ENCODE data around the gene ENGASE.

The ENGASE gene

DNA sequence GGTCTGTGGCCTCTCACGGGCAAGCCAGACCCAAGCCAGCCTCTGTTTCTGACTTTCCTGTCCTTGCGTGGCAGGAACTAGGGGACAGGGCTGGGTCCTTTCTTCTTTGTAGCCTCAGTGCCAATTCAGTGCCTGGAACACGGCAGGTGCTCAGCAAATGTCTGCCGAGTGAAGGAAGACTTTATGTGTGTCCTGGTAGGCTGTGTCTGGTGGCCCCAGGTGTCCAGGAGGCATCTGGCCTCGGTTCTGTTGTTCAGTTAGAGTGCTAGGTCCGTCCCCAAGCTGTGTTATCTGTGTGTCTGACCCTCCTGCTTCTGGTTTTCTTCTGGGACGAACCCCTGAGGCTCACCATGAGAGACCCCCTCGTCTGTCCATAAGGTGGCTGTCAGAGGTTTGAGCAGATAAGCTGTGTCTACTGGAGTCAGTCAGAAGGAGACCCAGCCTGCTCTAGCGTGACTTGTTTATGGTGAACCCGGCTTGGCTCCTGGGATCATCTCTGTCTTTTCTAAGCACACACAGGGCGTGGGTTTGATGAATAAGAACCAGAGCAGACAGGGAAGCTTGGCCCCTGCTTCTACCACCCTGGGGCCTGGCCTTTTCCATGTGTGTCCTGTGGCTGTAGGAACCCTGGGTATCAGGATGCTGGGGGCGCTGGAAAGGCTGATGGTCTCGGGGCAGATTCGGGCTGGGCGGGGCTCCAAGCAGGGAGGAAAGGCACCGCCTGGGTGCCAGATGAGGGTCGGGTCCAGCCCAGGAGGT, 39.3 kb downstream of the ENGASE start:
- DNase-seq (ENCODE audit: low read depth in 2 of 2): no peak

DNA sequence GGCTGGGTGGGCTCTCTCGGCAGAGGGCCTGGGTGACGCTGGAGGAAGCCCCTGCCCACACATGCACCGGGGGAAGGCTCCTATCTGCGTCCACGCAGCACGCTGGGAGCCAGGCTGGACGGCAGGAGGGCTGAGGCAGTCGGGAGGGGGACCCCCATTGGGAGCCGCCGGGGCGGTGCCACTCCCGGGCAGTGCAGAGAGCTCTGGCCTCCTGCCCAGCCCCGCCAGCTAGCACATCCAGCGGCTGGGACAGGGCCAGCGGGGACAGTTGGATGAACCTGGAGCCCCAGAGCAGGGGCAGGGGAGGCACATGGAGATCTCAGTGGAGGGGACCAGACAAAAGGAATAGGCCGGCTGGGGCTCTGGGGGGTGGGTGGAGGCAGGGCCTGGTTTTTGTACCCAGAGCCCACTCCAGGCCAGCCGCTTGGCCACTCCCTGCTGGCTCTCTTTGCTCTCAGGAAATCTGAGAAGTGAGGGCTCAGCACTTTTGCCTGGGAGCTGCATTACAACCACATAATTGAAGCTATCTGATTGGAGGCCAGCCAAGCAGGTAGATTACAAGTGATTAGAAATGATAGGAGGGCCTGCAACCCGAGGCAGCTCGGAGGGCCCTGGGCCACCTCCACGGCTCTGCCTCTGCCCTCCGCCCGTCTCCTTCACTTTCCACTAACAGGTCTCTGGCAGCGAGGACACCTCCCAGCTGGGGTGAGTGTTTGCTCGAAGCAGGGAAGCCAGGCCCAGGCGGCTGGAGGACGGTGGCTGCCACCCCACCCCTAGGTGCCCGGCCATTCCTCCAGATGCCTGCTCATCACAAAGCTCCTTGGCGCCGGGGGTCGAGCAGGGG, 40.1 kb downstream of the ENGASE start:
- DNase-seq (ENCODE audit: low read depth in 2 of 2): no peak

DNA sequence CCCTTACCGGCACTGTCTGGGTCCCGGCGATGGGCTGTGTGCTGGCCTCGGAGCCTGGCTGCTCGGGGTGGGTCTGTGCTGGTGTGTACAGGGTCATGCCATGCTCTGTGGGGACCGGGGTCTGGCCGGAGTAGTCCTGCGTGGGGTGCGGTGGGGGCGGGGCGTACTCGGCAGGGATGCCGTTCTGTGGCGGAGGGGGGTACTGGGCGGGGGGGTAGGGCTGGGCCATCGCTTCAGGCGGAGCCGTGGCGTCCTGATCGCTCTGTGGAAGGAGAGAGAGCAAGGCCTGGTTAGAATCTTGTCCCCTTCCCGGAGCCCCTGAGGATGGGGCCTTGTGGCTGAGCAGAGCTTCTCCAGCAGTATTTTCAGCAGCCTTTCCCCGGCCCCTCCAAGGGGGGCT, 40.9 kb downstream of the ENGASE start:
- no peak for DNase-seq (ENCODE audit: low read depth in 2 of 2)

DNA sequence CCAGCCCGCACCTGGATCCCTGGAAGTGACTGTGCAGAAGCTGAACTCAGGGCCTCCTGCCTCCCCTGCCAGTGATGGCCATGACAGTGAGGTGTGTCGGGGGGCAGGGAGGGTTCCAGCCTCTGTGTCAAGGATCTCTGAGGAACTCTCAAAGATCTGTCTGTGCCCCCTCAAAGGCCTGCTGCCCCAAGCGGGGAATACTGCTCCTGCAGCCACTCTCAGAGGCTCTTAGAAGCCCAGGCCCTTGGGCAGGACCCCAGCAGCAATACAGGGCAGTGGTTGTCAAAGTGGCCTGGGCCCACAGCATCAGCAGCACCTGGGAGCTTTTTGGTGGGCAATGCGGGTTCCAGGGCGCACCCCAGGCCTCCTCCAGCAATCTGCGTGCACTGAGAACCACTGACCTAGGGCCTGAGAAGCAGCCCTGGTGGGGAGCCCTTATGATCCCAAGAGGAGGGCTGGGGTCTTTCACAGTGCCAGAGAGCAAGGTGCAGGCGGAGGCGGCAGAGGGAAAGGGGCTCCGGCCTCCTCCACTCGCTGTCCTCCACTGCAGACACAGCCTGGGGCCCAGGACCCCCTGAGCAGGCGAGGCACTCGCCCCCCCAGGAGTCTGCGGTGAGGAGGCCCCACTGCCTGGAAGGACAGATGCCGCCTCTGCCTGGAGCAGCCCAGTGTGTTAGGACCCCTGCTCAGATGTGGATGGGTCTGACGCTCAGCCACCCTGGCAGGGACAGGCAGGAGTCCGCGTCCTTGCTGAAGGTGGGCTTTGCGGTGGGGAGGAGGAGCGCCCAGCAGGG, 42.1 kb downstream of the ENGASE start:
- DNase-seq (ENCODE audit: low read depth in 2 of 2): no peak

DNA sequence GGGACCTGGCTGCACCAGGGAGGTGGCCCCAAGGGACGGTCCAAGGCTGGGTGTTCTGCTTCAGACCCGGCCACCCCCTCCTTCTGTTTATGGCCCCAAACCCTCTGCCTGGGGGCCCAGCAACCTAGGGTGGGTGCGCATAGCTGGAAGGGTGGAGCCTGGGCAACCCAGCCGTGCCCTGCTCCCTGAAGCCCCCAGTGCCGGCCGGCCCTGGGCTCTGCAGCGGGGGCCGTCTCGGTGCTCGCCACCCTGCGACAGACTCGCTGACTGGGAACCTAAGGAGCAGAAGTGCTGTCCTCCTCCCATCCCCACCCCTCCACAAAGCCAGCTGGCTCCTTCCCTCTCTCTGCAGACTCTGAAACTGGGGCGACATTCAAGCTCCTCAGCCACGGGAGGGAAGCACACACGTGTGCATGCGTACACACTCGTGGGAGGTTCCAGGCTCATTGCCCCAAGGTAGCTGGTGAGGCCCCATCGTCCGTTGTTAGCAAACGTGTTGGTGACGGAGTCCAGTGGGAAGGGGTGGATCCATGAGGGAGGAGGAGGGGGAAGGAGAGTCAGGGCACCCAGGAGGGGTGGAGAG, 43.4 kb downstream of the ENGASE start:
- no peak for DNase-seq (ENCODE audit: low read depth in 2 of 2)

DNA sequence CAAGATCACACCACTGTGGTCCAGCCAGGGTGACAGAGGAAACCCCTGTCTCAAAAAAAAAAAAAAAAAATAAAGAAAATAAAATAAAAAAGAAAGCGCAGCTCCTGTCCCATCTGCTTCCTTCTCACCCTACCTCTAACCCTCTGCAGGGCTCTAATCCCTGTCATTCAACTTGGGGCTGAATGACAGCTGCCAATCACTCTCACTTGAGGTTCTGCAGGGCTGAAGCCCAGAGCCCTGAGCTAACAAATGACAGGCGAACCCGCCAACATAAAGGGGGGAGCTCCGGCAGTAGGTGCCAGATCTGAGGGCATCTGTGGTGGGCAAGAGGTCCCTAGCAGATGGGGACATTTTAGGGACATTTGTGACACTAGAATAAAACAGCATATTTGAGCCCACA, 44.3 kb downstream of the ENGASE start:
- DNase-seq (ENCODE audit: low read depth in 2 of 2): no peak

DNA sequence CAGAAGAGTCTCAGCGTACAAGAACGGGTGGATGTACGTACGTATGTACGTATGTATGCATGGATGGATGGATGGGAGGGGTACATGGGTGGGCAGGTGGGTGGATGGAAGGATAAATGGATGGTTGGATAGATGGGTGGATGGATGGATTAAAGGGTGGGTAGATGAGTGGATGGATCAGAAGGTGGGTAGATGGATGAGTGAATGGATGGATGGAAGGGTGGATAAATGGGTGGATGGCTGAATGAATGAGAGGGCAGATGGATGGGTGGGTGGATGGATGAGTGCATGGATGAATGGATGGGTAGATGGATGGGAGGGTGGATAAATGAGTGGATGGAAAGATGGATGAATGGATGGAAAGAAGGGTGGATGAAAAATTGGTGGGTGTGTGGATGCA, 45.6 kb downstream of the ENGASE start:
- DNase-seq (ENCODE audit: low read depth in 2 of 2): no peak

DNA sequence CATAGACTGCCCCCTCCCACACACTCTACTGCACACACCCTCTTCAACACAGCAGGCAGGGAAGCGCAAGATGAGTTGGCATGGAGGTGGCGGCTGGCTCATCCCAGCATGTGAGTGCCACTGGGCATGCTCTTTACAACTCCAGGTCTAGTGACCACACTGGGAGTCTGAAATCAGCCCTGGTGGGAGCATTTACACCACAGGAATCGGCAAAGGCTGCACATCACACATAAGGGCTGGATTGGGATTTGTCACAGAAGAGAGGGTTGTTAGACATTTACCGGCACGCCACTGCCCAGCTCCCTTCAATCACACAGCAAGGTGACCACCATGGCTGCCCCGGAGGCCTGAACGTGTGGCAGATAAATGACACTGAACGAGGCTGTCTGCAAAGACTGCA, 49.4 kb downstream of the ENGASE start:
- no peak for DNase-seq (ENCODE audit: low read depth in 2 of 2)

DNA sequence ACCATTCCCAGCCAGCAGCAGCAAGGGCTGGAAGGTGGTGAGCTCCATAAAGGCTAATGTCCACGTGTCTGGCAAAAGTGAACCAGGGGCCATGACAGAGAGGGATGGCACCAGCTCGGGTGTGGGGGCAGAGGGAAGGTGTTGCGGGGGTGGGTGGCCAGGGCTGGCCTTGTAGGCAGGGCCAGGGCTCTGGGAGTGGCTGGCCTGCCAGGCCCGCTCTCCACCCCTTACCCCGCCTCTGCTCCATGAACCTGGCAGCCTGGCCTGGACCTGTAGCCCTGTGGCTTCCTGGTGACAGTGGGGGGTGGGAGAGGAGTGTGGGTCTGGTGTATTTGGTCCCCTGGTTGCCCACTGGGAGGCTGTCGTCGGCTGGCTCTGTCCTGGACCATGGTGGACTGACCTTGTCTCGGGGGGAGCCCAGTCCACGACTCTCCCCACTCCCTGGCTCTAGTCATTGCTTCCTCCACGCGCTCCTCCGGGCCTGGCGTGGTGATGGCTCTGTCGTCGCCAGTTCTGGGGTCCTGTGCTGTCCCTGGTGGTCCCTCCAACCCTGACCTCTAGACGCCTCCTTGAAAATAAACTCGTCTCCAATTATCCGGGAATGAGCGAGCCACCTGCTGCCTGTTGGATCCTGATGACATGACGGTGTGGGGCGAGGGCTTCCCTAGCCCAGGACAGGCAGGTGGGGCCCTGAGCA, 50.0 kb downstream of the ENGASE start:
- DNase-seq (ENCODE audit: low read depth in 2 of 2): no peak

DNA sequence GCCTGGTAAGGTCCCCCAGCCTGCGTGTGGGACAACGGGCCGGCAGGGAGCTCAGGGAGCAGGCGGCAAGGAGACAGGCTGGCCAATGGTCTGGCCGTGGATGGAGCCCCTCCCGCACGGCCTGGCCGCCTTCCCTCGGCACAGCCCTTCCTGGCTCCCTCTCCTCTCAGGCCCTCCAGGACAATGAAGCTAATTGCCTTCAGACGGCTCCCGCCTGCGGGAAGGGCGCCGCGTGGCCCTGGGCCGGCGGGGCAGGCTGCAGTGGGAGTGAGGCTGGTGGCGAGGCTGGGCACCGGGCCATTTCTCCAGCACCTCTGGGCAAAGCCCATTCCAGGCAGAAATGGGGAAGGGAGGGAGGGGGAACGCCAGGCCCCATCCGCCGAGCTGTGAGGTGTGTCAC, 50.9 kb downstream of the ENGASE start:
- no peak for DNase-seq (ENCODE audit: low read depth in 2 of 2)

DNA sequence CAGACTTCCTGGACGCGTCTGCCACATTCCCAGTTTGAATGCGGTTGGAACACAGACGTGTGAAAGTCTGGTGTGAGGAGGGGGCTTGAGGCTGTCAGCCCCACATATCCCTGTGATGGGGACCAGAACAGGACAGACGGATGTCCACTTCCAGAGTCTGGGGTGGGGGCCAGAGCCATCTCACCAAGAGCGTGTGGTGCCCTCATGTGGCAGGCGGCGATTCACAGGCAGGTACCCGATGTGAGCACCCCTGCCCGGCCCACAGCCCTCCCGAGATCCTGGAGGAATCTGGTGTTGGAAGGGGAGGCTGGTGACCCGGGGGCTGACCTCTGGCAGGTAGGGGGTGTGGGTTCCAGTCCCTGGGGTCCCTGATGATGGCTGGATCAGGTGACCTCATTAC, 51.5 kb downstream of the ENGASE start:
- DNase-seq (ENCODE audit: low read depth in 2 of 2): no peak

DNA sequence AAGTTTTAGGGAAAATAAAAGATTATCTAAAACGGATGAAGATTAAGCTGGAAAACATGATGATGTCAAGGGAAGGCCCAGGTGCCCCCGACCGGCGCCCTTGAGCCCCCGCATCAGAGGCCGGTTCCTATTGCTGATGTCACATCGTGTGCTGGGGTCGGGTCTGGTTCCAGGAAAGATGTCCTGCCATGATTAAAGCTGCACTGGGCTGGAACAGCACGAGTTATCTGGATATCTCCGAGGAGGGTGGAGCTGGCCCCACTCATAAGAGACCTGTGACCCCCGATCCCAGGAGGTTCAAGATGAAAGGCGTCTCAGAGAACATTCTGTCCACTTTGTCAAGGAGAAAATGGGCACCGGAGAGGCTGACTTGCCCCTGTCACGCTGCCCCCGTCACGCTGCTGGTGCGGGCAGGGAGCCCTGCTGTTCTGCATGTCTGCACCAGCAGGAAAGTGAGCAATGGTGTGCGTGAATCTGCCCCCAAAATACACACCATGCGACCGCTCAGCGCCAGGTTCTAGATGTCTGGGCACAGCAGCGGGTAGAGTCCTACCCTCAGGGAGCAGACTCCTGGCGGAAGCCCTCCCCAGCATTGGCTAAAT, 53.0 kb downstream of the ENGASE start:
- DNase-seq (ENCODE audit: low read depth in 2 of 2): no peak

DNA sequence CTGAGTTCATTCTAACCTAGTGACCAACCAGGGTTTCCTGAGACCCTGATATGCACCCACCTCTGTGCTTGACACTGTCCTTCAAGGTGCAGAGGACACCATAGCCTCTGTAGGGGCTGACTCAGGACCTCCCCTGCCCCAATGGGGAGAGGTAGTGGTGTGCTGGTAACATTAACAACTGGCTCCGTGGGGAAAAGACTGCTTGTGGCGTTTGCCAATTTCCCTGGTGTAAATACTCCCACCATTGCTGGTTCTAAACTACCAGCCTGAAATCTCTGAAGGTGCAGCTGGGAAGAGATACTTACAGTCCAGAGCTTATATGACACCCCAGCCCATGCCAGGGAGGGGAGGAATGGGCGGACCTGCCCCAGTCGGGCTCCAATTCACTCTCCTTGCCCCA, 54.9 kb downstream of the ENGASE start:
- no peak for DNase-seq (ENCODE audit: low read depth in 2 of 2)

DNA sequence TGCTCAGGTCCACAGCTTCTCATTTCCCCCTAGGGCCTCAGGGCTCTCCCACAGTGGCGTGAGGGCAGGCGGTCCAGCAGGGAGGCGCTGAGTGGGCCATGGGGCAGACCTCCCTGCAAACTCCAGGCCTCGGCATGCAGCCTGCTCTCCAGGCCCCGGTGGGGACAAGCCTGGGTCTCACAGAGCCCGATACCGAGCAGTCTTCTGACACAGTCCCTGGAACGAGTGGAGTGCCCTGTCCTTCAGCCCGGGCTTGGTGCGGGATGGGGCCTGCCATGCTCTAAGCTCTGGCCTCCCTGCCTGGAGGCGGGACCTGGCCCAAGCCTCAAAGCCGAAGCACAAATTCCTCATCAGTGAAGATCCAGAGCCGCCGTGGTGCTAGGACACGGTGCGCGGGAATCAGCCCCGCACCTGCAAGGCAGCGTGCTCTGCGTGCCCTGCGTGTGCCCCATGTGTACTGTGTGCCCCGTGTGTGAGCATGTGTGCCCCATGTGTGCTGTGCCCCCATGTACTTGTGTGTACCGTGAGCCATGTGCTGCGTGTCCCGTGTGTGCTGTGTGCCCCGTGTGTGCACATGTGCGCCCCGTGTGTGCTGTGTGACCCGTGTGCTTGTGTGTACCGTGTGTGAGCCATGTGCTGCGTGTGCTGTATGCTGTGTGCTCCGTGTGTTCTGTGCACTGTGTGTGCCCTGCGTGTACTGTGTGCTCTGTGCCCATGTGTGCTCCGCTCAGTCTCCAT, 56.1 kb downstream of the ENGASE start:
- no peak for DNase-seq (ENCODE audit: low read depth in 2 of 2)

DNA sequence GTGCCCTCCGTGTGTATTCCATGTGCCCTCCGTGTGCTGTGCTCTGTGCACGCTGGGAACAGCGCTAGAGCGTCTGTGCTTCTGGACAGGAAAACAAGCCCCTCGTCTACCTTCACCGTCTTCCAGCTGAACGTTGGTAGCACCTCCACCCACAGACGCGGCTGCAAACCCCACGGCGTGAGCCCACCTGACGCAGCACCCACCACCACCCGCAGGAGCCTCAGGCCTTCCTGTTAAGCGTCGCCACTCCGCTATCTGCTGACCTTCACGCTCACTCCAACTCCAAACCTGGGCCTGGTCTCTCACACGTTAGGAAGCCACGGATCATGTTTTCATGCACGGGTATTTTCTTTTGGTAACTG, 56.6 kb downstream of the ENGASE start:
- DNase-seq (ENCODE audit: low read depth in 2 of 2): no peak

DNA sequence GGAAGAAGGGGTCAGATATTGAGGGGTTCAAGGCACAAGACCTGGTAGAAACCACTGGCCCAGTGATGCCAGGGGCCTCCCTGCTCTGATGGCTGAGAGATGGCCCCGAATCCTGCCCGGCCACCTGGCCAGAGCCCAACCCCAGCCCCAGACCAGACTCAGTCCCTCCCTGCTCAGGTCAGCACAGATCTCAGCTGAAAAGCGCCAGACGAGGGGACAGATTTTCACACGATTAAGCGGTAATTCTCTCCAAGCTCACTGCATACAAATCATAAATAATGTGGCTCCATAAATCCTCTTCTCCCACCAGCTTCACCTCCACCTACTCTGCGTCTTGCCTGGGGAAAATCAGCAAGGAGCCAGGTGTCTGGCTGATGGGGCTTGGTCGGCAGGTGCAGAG, 57.1 kb downstream of the ENGASE start:
- no peak for DNase-seq (ENCODE audit: low read depth in 2 of 2)

DNA sequence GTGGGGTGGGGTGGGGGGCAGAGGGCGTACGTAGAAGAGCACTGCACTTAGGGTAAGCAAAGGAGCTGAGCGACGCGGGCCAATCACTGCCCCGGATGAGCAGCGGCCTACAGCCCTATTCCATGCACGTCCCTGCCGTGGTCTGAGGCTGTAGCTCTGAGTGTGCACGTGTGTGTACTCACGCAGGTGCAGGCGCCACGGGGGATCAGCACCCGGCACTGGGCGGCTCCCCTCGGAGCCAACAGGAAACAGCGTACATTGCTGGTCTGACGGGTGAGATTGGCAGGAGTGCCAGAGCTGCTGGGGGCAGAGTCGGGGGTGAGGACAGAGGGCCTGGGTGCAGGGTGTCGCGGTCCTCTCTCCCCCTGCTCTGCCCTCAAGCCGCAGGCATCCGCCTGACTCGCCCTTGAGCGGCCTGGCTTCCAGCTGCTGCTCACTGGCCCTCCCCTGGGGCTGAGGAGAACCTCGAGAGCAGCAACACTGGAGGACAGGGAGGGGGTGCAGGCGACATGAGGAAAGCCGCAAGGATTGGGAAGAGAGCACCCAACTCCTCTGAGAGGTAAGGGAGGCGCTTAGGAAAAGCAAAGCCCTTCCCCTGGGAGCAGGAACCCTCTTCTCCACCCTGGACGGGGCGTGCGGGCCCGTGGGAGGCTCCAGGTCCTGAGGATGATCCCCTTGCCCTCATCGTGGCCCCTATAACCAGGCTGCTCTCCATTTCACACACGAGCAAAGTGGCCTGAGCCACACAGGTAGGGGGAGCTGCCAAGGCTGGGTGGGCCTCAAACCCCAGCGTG, 57.8 kb downstream of the ENGASE start:
- DNase-seq (ENCODE audit: low read depth in 2 of 2): no peak

DNA sequence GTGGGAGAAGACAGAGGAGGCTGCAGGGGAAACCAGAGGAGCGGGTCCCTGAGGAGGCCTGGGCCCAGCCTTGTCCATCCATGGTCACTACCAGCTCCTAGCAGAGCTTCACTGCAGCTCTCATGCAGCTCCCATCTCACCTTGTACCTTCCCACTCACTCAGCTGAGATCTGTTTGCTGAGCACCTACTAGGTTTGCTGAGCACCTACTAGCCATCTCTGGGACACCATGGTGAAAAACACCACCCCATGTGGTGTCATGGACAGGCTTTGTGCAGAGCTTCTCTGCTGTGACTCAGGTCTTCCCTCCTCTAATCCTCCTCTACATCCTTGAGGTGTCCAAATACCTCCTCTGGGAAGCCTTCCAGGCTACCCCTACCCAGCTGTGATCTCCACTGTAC, 58.6 kb downstream of the ENGASE start:
- DNase-seq (ENCODE audit: low read depth in 2 of 2): no peak

DNA sequence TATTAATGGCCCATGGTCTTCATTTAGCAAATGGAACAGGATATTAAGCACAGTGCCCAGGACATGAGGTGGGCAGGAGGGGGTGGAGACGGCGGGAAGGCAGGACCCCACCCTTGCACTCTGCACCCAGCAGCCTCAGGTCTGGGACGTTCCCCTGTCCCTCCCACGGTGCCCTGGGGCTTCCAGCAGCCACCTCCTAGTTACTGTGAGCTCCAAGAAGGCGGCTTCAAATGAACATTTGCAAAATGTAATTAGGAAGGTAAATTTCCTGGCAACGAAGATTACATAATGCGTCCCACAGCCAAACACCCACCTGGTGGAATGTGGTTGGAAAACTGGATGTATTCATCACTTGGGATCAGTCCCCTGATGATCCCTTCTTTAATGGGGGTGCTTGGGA, 59.4 kb downstream of the ENGASE start:
- DNase-seq (ENCODE audit: low read depth in 2 of 2): no peak

DNA sequence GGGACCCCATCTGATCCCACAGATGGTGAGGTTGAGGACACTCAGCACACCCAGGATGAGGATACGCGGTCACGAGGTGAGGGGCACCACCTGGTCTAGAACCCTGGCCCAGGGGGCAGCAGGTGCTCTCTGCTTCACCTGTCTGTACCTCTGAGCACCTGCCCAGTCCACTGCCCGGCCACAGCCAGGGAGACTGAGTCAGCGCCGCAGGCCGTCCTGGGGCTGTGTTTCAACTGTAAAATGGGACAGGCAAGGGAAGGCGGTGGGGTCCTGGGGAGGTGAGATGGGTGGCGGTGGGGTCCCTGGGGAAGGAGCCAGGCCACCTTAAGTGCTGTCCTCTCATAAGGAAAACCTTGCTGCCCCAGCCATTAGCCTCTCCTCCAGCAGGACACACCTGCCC, 60.4 kb downstream of the ENGASE start:
- no peak for DNase-seq (ENCODE audit: low read depth in 2 of 2)

Data from activated CD4-positive, alpha-beta T cell treated with anti-CD3 and anti-CD28 coated beads for 24 hours (primary cell).